ENCODE measurements around the gene MIPEP.

MIPEP gene

DNA sequence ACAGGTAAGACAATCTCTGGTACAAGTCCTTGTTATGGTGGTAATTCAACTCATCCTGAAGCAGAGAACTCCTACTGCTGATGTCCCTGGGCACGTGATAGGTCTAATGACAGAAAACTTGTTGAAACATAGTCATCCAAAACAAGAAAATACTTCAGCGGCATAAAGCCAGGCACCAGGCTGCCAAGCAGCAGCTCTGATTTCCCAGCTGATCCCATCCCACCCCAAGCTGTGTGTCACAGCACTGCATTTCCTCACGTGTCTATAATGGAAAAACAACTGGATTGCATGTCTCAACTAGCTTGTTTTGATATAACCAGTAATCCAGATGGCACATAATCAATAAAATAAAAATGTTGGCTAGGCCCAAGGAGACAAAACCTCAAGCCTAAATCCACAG is 64.8 kb downstream of the MIPEP start:
- no peak overlapping the region for H3K4me3 Mint-ChIP-seq
- peaks cover 4% of the 10 kb centered on the region for H3K9me3 Mint-ChIP-seq
- no peak for DNase-seq
- H3K27ac Mint-ChIP-seq = no peak overlapping the region
- H3K27me3 Mint-ChIP-seq = no peaks in the 10 kb centered on the region
- no peaks in the 10 kb centered on the region for H3K4me1 Mint-ChIP-seq
- CTCF ChIA-PET = interaction anchor here (0.5 kb wide), 1 partner anchor 234 kb away, joined by 3 read pairs; no protein-coding TSS in a partner anchor
- H3K36me3 Mint-ChIP-seq = peaks cover 22% of the 10 kb centered on the region

DNA sequence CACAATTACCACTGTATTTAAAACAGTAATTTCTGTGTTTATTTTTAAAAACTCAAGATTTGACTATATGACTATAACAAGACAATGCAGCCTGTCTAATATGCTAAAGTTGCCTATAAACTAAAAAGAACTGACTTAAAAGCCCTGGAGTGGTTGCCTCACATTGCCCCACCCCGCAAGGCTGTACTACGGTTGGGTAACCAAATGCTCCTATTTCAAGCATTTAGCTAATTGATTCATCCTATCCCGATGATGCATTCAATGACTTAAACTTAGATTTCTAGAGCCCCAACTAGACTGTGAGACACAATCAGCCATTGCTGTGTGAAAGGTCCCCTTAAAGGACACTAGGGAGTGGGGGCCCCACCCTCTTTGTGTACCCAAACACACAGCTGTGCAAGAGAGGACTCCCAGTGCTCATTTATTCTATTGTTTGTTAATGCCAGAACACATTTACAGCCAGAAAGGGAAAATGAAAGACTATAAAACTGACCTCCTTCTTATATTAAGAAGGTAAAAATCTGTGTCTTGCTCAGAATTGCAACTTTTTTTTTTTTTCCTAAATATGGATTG is 66.9 kb downstream of the MIPEP start:
- Mint-ChIP-seq H3K36me3 (peaks cover 22% of the 10 kb centered on the region), H3K4me3 (no peak overlapping the region), H3K9me3 (peaks cover 4% of the 10 kb centered on the region), H3K27me3 (no peaks in the 10 kb centered on the region), H3K4me1 (peaks cover 5% of the 10 kb centered on the region), H3K27ac (no peak overlapping the region)
- CTCF ChIA-PET = no interaction called here
- no peak for DNase-seq

DNA sequence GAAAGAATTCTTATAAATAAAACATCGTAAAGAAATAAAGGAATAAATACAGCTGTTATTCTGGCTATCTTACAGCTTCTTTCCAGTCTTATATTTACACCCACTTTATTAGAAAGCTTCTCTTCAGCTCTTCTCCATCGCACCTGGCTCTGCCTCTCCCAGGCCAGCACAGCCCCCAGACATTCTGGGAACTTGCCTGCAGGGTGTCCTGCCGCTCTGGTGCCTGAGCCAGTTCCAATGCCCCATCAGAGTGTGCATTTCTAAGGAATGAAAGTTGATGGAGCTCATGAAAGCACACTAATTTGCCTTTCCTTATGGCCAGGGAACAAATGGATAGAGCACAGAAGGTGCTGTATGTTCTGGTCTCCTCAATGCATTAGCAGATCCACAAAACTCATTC is 68.7 kb downstream of the MIPEP start:
- CTCF ChIA-PET = no interaction called here
- Mint-ChIP-seq H3K27me3 (no peaks in the 10 kb centered on the region), H3K9me3 (peaks cover 4% of the 10 kb centered on the region), H3K4me3 (no peak overlapping the region), H3K36me3 (peaks cover 19% of the 10 kb centered on the region), H3K27ac (no peak overlapping the region), H3K4me1 (peaks cover 5% of the 10 kb centered on the region)
- DNase-seq = no peak

- no peaks in the 10 kb centered on the region for H3K9me3 Mint-ChIP-seq
- CTCF ChIA-PET = no interaction called here
- H3K27me3 Mint-ChIP-seq = no peaks in the 10 kb centered on the region
- H3K4me3 Mint-ChIP-seq = no peak overlapping the region
- H3K36me3 Mint-ChIP-seq = peaks cover 2% of the 10 kb centered on the region
- no peak for DNase-seq
- H3K4me1 Mint-ChIP-seq = peaks cover 5% of the 10 kb centered on the region
- no peak overlapping the region for H3K27ac Mint-ChIP-seq
Measured at GRCh38 chr13:23817830-23818229, 71.4 kb downstream of the MIPEP start.

DNA sequence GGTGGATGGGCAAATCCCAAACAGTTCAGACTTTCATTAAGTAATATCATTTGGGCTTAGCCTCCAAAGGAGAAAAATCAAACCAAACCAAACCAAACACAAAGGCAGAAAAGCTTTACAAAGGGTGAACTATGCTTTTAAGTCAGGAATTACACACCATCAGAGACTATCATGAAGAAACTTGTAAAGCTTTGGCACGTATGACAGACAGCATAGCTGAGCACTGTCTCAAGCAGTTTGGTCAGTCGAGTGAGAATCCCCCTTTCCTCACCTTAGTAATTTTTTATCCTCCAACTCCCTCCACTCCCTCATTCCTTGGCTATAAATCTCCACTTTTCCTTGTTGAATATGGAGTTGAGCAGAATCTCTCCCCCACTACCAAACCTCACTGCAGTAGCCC is 72.1 kb downstream of the MIPEP start:
- H3K9me3 Mint-ChIP-seq = no peaks in the 10 kb centered on the region
- H3K27me3 Mint-ChIP-seq = no peaks in the 10 kb centered on the region
- peaks cover 5% of the 10 kb centered on the region for H3K4me1 Mint-ChIP-seq
- no peaks in the 10 kb centered on the region for H3K36me3 Mint-ChIP-seq
- H3K27ac Mint-ChIP-seq = no peak overlapping the region
- DNase-seq = no peak
- H3K4me3 Mint-ChIP-seq = no peak overlapping the region
- CTCF ChIA-PET = no interaction called here

GRCh38 chr13:23813635-23814034 is 75.6 kb downstream of the MIPEP start:
- Mint-ChIP-seq H3K27me3 (no peaks in the 10 kb centered on the region), H3K36me3 (no peaks in the 10 kb centered on the region), H3K4me1 (peaks cover 5% of the 10 kb centered on the region), H3K4me3 (no peak overlapping the region), H3K27ac (no peak overlapping the region), H3K9me3 (no peaks in the 10 kb centered on the region)
- no peak for DNase-seq
- CTCF ChIA-PET = no interaction called here

GRCh38 chr13:23811366-23812062 is 77.7 kb downstream of the MIPEP start:
- H3K27ac Mint-ChIP-seq = no peak overlapping the region
- no peaks in the 10 kb centered on the region for H3K27me3 Mint-ChIP-seq
- no peaks in the 10 kb centered on the region for H3K4me1 Mint-ChIP-seq
- no peaks in the 10 kb centered on the region for H3K36me3 Mint-ChIP-seq
- H3K9me3 Mint-ChIP-seq = no peaks in the 10 kb centered on the region
- DNase-seq = no peak
- no peak overlapping the region for H3K4me3 Mint-ChIP-seq
- CTCF ChIA-PET = no interaction called here

- H3K27me3 Mint-ChIP-seq = no peaks in the 10 kb centered on the region
- CTCF ChIA-PET = no interaction called here
- H3K36me3 Mint-ChIP-seq = no peaks in the 10 kb centered on the region
- DNase-seq = no peak
- H3K4me3 Mint-ChIP-seq = no peak overlapping the region
- no peaks in the 10 kb centered on the region for H3K4me1 Mint-ChIP-seq
- no peak overlapping the region for H3K27ac Mint-ChIP-seq
- H3K9me3 Mint-ChIP-seq = no peaks in the 10 kb centered on the region
Measured at GRCh38 chr13:23810685-23811240, 78.4 kb downstream of the MIPEP start.

- Mint-ChIP-seq H3K9me3 (no peaks in the 10 kb centered on the region), H3K27ac (no peak overlapping the region), H3K36me3 (no peaks in the 10 kb centered on the region), H3K4me3 (no peak overlapping the region), H3K4me1 (no peaks in the 10 kb centered on the region), H3K27me3 (no peaks in the 10 kb centered on the region)
- DNase-seq = no peak
- CTCF ChIA-PET = no interaction called here
Measured at GRCh38 chr13:23808803-23809202, 80.4 kb downstream of the MIPEP start.

DNA sequence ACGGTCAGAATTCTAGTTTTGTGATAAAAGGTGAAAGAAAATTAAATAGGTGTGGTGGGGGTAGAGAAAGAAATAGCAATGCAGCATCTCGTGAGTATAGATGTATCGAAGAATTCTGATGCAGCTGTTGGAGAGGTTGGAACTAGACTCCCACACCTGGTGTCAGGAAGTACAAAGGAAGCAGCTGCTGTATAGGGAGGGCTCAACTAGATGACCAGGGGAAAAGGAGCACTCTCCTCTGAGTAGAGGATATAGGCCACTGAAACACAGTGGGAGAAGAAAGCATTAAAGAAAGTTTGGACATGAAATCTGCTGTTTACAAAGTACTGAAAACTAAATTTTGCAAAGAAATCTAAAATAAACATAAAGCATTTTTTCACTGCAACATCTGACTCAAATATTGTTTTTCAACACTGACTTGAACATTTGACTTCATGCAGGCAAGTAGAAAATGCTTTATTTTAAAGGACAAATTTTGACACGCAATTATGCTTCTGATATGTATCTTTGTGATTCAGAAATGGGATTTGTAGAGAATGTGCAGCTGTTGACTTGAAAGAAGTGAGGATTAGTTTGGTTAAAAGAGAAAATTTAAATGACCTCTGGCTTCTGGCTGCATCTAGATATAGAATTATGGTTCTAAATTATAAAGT is 82.2 kb downstream of the MIPEP start:
- Mint-ChIP-seq H3K27ac (no peak overlapping the region), H3K36me3 (no peaks in the 10 kb centered on the region), H3K9me3 (no peaks in the 10 kb centered on the region), H3K4me1 (no peaks in the 10 kb centered on the region), H3K4me3 (no peak overlapping the region), H3K27me3 (no peaks in the 10 kb centered on the region)
- CTCF ChIA-PET = no interaction called here
- DNase-seq = no peak

DNA sequence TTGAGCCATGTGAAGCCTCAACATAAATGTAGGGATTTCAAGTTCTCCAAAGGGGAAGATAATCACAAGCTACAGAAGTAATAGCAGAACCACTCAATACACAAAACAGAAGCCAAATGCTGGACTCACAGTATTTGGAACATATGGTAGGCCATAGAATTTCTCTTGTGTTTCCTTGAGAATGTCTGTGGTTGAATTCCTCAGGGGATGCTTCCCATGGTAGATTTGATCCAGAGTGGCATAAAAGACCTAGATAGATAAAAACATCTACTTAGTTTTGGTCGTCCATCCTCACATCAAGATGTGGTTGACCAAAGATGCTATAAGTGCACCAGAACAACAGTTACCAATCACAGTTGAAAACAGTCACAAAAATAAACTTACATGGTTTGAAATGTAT is 83.4 kb downstream of the MIPEP start:
- H3K9me3 Mint-ChIP-seq = no peaks in the 10 kb centered on the region
- CTCF ChIA-PET = no interaction called here
- H3K27me3 Mint-ChIP-seq = no peaks in the 10 kb centered on the region
- no peaks in the 10 kb centered on the region for H3K36me3 Mint-ChIP-seq
- H3K4me3 Mint-ChIP-seq = no peak overlapping the region
- peaks cover 2% of the 10 kb centered on the region for H3K4me1 Mint-ChIP-seq
- H3K27ac Mint-ChIP-seq = no peak overlapping the region
- no peak for DNase-seq

GRCh38 chr13:23805122-23805521 is 84.1 kb downstream of the MIPEP start:
- no peak overlapping the region for H3K27ac Mint-ChIP-seq
- no peaks in the 10 kb centered on the region for H3K36me3 Mint-ChIP-seq
- no peaks in the 10 kb centered on the region for H3K27me3 Mint-ChIP-seq
- H3K4me1 Mint-ChIP-seq = peaks cover 8% of the 10 kb centered on the region
- H3K9me3 Mint-ChIP-seq = no peaks in the 10 kb centered on the region
- H3K4me3 Mint-ChIP-seq = no peak overlapping the region
- no peak for DNase-seq
- CTCF ChIA-PET = no interaction called here

- CTCF ChIA-PET = interaction anchor here (1.2 kb wide), 1 partner anchor 157 kb away, joined by 3 read pairs; no protein-coding TSS in a partner anchor
- Mint-ChIP-seq H3K36me3 (no peaks in the 10 kb centered on the region), H3K4me1 (peaks cover 17% of the 10 kb centered on the region), H3K27me3 (no peaks in the 10 kb centered on the region), H3K27ac (no peak overlapping the region), H3K9me3 (no peaks in the 10 kb centered on the region), H3K4me3 (no peak overlapping the region)
- no peak for DNase-seq
Measured at GRCh38 chr13:23804166-23804565, 85.0 kb downstream of the MIPEP start.

GRCh38 chr13:23801141-23801540 is 88.1 kb downstream of the MIPEP start:
- no peak overlapping the region for H3K4me3 Mint-ChIP-seq
- H3K27me3 Mint-ChIP-seq = no peaks in the 10 kb centered on the region
- H3K9me3 Mint-ChIP-seq = peaks cover 6% of the 10 kb centered on the region
- peaks cover 10% of the 10 kb centered on the region for H3K36me3 Mint-ChIP-seq
- no peak overlapping the region for H3K27ac Mint-ChIP-seq
- CTCF ChIA-PET = no interaction called here
- no peak for DNase-seq
- H3K4me1 Mint-ChIP-seq = peaks cover 22% of the 10 kb centered on the region

- H3K4me3 Mint-ChIP-seq = no peak overlapping the region
- H3K9me3 Mint-ChIP-seq = peaks cover 6% of the 10 kb centered on the region
- CTCF ChIA-PET = no interaction called here
- peaks cover 22% of the 10 kb centered on the region for H3K4me1 Mint-ChIP-seq
- peaks cover 10% of the 10 kb centered on the region for H3K36me3 Mint-ChIP-seq
- no peaks in the 10 kb centered on the region for H3K27me3 Mint-ChIP-seq
- H3K27ac Mint-ChIP-seq = peak overlapping the region; percentile 81
- DNase-seq = peak; percentile 34
Measured at GRCh38 chr13:23799945-23800344, 89.3 kb downstream of the MIPEP start.
